Nephron (organoid): Measurements from ENCODE around the gene PCP4.

Experiments used
- H3K27ac Mint-ChIP-seq, 3 experiments: 2 replicates each; pipeline ENCODE4 v1.8.0; 2020; ENCODE audit warnings: mixed read lengths in 3 of 3, mild to moderate bottlenecking in 2 of 3, moderate library complexity in 1 of 3
- H3K27me3 Mint-ChIP-seq: 2 replicates; pipeline ENCODE4 v1.8.0; 2021; ENCODE audit warnings: low read depth, mild to moderate bottlenecking, moderate library complexity, mixed read lengths
- H3K36me3 Mint-ChIP-seq: 2 replicates; pipeline ENCODE4 v1.8.0; 2020; ENCODE audit warnings: low read depth, mixed read lengths
- H3K4me1 Mint-ChIP-seq: 2 replicates; pipeline ENCODE4 v1.8.0; 2020; ENCODE audit warnings: mixed read lengths
- H3K4me3 Mint-ChIP-seq, 3 experiments: 2 replicates each; pipeline ENCODE4 v1.8.0; 2020; ENCODE audit warnings: mild to moderate bottlenecking in 3 of 3, mixed read lengths in 3 of 3, moderate library complexity in 2 of 3
- H3K9me3 Mint-ChIP-seq: 2 replicates; pipeline ENCODE4 v1.8.0; 2020; ENCODE audit warnings: mixed read lengths
- TF ChIP-seq, protein P1 (sequence below), 3 experiments: fragments of 200-600 bp; sonication (generic); IDR thresholded peaks; one replicate each; pipeline ENCODE4 v1.5.0; 2021; ENCODE audit warnings: antibody characterized with exemption in 3 of 3; ENCODE audit not compliant: unreplicated experiment in 3 of 3

The PCP4 gene

DNA sequence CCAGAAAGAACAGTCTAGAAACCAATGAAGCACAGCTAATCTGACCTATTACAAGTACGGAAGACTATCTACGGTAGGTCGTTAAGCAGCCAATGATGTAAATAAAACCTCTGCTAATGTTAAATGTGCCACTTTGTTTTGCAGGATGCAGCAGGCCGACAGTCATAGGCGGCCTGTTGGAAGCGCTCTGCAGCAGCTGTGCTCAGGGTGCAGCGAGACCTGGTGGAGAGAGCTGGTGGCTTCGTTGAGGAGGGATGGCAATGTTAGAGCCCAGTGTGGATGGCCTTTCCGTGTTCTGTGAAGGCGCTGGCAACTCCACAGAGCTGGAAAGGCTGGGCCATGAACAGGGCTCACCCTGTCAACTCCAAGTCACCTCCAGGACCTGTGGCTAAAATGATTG lies 87.3 kb downstream of the PCP4 start:
- Mint-ChIP-seq H3K4me1 (peaks cover 6% of the 10 kb centered on the region), H3K9me3 (peaks cover 4% of the 10 kb centered on the region), H3K27me3 (peaks cover 24% of the 10 kb centered on the region), H3K36me3 (no peaks in the 10 kb centered on the region), H3K27ac (no peak overlapping the region), H3K4me3 (no peak overlapping the region)
- TF ChIP-seq, protein P1, sequence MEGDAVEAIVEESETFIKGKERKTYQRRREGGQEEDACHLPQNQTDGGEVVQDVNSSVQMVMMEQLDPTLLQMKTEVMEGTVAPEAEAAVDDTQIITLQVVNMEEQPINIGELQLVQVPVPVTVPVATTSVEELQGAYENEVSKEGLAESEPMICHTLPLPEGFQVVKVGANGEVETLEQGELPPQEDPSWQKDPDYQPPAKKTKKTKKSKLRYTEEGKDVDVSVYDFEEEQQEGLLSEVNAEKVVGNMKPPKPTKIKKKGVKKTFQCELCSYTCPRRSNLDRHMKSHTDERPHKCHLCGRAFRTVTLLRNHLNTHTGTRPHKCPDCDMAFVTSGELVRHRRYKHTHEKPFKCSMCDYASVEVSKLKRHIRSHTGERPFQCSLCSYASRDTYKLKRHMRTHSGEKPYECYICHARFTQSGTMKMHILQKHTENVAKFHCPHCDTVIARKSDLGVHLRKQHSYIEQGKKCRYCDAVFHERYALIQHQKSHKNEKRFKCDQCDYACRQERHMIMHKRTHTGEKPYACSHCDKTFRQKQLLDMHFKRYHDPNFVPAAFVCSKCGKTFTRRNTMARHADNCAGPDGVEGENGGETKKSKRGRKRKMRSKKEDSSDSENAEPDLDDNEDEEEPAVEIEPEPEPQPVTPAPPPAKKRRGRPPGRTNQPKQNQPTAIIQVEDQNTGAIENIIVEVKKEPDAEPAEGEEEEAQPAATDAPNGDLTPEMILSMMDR (IDR thresholded peaks at IDR 0.05; ENCODE audit: unreplicated experiment in 3 of 3): no peak

DNA sequence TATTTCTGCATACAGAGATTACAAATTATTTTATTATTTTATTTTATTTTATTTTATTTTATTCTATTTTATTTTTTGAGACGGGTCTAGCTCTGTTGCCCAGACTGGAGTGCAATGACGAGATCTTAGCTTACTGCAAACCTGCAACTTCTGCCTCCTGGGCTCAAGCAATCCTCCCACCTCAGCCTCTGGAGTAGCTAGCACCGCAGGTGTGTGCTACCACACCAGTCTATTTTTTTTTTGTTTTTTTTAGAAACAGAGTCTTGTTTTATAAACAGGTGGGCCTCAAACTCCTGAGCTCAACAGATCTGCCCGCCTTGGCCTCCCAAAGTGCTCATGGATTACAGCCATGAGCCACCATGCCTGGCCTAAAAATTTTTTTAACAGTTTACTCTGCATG lies 88.1 kb downstream of the PCP4 start:
- Mint-ChIP-seq H3K4me1 (peaks cover 6% of the 10 kb centered on the region), H3K4me3 (no peak overlapping the region), H3K9me3 (peaks cover 10% of the 10 kb centered on the region), H3K27ac (no peak overlapping the region), H3K27me3 (peaks cover 20% of the 10 kb centered on the region), H3K36me3 (no peaks in the 10 kb centered on the region)
- TF ChIP-seq, protein P1 (IDR thresholded peaks at IDR 0.05; ENCODE audit: unreplicated experiment in 3 of 3): no peak

DNA sequence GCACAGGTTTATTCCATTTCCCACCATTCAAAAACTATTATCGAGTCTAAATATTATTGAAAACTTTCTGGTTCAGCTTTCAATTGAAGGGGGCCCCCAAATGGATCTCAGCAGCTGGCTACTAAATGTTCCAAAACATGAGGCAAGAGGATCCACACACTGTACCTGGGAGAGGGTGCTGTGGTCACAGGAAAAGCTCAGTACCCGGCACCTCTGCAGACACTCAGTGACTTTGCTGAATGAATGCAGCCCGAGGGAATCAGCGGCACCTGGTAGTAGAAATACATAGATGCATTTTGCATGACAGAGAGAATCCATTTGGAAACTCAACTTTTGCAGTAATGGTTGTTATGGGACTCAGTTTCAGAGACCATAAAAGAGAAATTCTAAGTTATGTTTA lies 89.3 kb downstream of the PCP4 start:
- H3K27me3 Mint-ChIP-seq: peaks cover 7% of the 10 kb centered on the region
- H3K9me3 Mint-ChIP-seq: peaks cover 13% of the 10 kb centered on the region
- no peak overlapping the region for H3K4me3 Mint-ChIP-seq
- no peaks in the 10 kb centered on the region for H3K36me3 Mint-ChIP-seq
- peaks cover 6% of the 10 kb centered on the region for H3K4me1 Mint-ChIP-seq
- H3K27ac Mint-ChIP-seq: no peak overlapping the region
- TF ChIP-seq, protein P1 (IDR thresholded peaks at IDR 0.05; ENCODE audit: unreplicated experiment in 3 of 3): no peak

DNA sequence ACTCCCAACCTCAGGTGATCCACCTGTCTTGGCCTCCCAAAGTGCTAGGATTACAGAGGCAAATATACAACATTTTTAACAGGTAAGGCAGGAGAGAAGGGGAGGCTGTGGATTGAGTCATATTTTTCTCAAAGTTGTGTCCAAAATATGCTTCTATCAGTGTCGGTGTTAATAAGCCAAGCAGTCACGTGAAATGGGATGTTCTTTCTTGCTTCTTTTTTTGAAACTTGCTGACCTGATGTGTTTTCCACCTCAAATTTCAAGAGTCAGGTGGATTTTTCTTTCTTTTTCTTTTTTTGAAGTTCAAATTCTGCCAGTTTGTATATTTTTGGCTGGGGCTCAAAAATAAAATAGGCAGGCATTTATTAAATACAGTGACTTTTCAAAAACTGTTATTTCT lies 91.5 kb downstream of the PCP4 start:
- H3K36me3 Mint-ChIP-seq: no peaks in the 10 kb centered on the region
- peaks cover 4% of the 10 kb centered on the region for H3K27me3 Mint-ChIP-seq
- peaks cover 24% of the 10 kb centered on the region for H3K9me3 Mint-ChIP-seq
- TF ChIP-seq, protein P1 (IDR thresholded peaks at IDR 0.05; ENCODE audit: unreplicated experiment in 3 of 3): no peak
- no peaks in the 10 kb centered on the region for H3K4me1 Mint-ChIP-seq
- no peak overlapping the region for H3K4me3 Mint-ChIP-seq
- H3K27ac Mint-ChIP-seq: no peak overlapping the region

DNA sequence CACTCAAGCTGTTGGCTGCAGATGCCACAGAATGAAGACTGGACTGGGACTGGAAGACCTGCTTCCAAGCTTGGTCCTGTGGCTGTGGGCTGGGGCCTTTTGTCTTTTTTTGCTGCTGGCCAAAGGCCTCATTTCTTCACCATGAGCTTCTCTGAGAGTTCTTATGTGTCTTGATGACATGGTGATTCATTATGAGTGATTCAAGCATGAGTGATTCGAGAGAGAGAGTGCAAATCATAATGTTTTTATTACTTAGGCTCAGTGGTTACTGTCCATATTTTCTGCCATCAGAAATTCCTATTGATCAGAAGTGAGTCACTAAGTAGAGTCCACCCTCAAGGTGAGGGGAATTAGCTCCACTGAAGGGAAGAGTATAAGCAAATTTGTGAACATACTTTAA lies 94.0 kb downstream of the PCP4 start:
- peaks cover 28% of the 10 kb centered on the region for H3K9me3 Mint-ChIP-seq
- H3K4me3 Mint-ChIP-seq: no peak overlapping the region
- H3K4me1 Mint-ChIP-seq: no peaks in the 10 kb centered on the region
- H3K27me3 Mint-ChIP-seq: peaks cover 4% of the 10 kb centered on the region
- no peaks in the 10 kb centered on the region for H3K36me3 Mint-ChIP-seq
- TF ChIP-seq, protein P1 (IDR thresholded peaks at IDR 0.05; ENCODE audit: unreplicated experiment in 3 of 3): no peak
- H3K27ac Mint-ChIP-seq: no peak overlapping the region

DNA sequence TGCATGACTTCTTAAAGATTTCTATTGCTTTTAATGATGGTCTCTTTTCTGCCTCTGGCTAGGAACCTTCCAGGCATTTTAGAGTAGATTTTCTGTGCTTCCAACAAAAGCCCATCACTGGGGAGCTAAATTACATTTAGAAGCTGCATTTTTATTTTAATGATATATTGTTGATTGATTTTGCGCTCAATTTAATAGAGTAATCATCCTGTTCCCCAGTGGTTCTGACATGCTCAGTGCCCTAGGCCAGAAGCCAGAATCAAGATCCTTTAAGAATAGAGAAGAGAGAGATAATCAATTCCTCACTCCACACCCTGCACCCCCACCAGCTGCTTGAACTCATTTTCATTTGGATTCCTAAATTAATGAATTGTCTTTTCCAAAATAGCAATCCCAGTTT lies 97.8 kb downstream of the PCP4 start:
- no peaks in the 10 kb centered on the region for H3K36me3 Mint-ChIP-seq
- no peak overlapping the region for H3K27ac Mint-ChIP-seq
- peaks cover 24% of the 10 kb centered on the region for H3K27me3 Mint-ChIP-seq
- peaks cover 30% of the 10 kb centered on the region for H3K9me3 Mint-ChIP-seq
- H3K4me3 Mint-ChIP-seq: no peak overlapping the region
- TF ChIP-seq, protein P1 (IDR thresholded peaks at IDR 0.05; ENCODE audit: unreplicated experiment in 3 of 3): no peak
- H3K4me1 Mint-ChIP-seq: no peaks in the 10 kb centered on the region
